ENCODE measurements around the gene DNAH7. TPM values are rescaled to one million over a fixed set of nuclear protein-coding genes. Genes with fewer than 3 reads are reported as not detected.

Gene DNAH7
- total and polyA plus RNA-seq, 10 of the 15 experiments (the other 5 are each of a cell fraction or from before 2014, with no cell fraction given): 0.05 to 0.61 (median 0.16) TPM

DNA sequence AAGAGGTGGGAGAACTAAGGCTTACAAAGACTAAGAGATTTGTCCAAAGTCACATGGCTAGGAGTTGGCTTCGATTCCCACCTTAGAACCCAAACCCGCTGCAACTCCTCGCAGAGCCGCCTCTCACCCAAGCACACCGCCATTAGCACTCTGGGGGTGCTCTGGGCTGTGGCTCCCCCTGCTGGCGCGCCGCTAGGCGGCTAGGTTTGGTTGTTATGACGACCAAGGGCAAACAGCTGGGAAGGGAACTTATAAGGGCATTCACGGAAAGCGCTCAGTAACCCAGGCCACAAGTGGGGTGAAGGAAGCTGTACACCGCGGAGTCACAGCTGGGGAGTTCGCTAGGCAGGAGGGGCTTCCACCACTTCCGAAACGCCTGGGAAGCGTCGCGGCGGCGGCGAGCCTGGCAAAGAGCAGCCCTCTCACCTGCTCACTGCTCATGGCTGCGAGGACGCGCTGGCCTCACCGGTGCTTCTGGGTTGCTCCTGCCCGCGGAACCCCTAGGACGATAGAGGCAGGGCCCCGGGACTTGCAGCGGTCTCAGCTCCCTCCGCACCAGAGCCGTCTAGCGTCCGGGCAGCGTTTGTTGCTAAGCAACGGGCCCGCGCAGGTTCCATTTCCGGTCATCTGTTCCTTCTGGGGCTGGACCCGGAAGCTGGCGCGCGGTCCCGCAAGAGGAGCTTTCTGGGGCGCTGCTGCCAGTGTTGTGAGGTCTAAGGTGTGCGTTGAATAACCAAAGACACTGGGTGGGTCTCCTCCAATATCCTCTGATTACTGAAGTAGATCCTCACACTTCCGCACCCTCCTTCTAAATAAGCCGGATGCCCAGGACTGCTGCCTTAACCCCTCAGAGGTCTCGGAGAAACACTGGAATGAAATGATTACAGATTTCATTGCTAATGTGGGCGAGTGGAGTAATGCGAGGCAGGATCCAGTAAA lies at the start of gene DNAH7 (continued):
- TF ChIP-seq, protein P1, sequence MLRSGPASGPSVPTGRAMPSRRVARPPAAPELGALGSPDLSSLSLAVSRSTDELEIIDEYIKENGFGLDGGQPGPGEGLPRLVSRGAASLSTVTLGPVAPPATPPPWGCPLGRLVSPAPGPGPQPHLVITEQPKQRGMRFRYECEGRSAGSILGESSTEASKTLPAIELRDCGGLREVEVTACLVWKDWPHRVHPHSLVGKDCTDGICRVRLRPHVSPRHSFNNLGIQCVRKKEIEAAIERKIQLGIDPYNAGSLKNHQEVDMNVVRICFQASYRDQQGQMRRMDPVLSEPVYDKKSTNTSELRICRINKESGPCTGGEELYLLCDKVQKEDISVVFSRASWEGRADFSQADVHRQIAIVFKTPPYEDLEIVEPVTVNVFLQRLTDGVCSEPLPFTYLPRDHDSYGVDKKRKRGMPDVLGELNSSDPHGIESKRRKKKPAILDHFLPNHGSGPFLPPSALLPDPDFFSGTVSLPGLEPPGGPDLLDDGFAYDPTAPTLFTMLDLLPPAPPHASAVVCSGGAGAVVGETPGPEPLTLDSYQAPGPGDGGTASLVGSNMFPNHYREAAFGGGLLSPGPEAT (IDR thresholded peaks at IDR 0.05; ENCODE audit: low read depth): 0 out of 2 replicates have a peak, but pooled peaks have one; percentile 30
- peak; percentile 82 for TF ChIP-seq IKZF1 (conservative IDR thresholded peaks at IDR 0.05)
- TF ChIP-seq STAT1 (conservative IDR thresholded peaks at IDR 0.05): peak; percentile 53; the same call in 1 of the 2 replicates
- TF ChIP-seq, protein P2, sequence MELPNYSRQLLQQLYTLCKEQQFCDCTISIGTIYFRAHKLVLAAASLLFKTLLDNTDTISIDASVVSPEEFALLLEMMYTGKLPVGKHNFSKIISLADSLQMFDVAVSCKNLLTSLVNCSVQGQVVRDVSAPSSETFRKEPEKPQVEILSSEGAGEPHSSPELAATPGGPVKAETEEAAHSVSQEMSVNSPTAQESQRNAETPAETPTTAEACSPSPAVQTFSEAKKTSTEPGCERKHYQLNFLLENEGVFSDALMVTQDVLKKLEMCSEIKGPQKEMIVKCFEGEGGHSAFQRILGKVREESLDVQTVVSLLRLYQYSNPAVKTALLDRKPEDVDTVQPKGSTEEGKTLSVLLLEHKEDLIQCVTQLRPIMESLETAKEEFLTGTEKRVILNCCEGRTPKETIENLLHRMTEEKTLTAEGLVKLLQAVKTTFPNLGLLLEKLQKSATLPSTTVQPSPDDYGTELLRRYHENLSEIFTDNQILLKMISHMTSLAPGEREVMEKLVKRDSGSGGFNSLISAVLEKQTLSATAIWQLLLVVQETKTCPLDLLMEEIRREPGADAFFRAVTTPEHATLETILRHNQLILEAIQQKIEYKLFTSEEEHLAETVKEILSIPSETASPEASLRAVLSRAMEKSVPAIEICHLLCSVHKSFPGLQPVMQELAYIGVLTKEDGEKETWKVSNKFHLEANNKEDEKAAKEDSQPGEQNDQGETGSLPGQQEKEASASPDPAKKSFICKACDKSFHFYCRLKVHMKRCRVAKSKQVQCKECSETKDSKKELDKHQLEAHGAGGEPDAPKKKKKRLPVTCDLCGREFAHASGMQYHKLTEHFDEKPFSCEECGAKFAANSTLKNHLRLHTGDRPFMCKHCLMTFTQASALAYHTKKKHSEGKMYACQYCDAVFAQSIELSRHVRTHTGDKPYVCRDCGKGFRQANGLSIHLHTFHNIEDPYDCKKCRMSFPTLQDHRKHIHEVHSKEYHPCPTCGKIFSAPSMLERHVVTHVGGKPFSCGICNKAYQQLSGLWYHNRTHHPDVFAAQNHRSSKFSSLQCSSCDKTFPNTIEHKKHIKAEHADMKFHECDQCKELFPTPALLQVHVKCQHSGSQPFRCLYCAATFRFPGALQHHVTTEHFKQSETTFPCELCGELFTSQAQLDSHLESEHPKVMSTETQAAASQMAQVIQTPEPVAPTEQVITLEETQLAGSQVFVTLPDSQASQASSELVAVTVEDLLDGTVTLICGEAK (IDR thresholded peaks at IDR 0.05; ENCODE audit: borderline replicate concordance): peak; percentile 84; the same call in 1 of the 2 replicates
- 0 out of 2 replicates have a peak, but pooled peaks have one; percentile 36 for TF ChIP-seq TAF1 (IDR thresholded peaks at IDR 0.05; ENCODE audit: borderline replicate concordance, low read depth, low read length)
- TF ChIP-seq FOXM1 (IDR thresholded peaks at IDR 0.05; ENCODE audit: low read depth, low read length): peak; percentile 56; the same call in 1 of the 2 replicates
- 0 out of 2 replicates have a peak, but pooled peaks have one; percentile 33 for TF ChIP-seq MEF2A (IDR thresholded peaks at IDR 0.05; ENCODE audit: insufficient read depth, low read depth, low read length)
- peak; percentile 22; the same call in 1 of the 2 replicates for TF ChIP-seq POLR2A (IDR thresholded peaks at IDR 0.05; ENCODE audit: low read depth, low read length)
- no peak for TF ChIP-seq KDM1A (IDR thresholded peaks at IDR 0.05; ENCODE audit: borderline replicate concordance)
- no peak for TF ChIP-seq SP1 (IDR thresholded peaks at IDR 0.05; ENCODE audit: low read depth, low read length)
- TF ChIP-seq, protein P3, sequence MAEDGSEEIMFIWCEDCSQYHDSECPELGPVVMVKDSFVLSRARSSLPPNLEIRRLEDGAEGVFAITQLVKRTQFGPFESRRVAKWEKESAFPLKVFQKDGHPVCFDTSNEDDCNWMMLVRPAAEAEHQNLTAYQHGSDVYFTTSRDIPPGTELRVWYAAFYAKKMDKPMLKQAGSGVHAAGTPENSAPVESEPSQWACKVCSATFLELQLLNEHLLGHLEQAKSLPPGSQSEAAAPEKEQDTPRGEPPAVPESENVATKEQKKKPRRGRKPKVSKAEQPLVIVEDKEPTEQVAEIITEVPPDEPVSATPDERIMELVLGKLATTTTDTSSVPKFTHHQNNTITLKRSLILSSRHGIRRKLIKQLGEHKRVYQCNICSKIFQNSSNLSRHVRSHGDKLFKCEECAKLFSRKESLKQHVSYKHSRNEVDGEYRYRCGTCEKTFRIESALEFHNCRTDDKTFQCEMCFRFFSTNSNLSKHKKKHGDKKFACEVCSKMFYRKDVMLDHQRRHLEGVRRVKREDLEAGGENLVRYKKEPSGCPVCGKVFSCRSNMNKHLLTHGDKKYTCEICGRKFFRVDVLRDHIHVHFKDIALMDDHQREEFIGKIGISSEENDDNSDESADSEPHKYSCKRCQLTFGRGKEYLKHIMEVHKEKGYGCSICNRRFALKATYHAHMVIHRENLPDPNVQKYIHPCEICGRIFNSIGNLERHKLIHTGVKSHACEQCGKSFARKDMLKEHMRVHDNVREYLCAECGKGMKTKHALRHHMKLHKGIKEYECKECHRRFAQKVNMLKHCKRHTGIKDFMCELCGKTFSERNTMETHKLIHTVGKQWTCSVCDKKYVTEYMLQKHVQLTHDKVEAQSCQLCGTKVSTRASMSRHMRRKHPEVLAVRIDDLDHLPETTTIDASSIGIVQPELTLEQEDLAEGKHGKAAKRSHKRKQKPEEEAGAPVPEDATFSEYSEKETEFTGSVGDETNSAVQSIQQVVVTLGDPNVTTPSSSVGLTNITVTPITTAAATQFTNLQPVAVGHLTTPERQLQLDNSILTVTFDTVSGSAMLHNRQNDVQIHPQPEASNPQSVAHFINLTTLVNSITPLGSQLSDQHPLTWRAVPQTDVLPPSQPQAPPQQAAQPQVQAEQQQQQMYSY (CRISPR knock-in tag; IDR thresholded peaks at IDR 0.05): no peak
- TF ChIP-seq, protein P4, sequence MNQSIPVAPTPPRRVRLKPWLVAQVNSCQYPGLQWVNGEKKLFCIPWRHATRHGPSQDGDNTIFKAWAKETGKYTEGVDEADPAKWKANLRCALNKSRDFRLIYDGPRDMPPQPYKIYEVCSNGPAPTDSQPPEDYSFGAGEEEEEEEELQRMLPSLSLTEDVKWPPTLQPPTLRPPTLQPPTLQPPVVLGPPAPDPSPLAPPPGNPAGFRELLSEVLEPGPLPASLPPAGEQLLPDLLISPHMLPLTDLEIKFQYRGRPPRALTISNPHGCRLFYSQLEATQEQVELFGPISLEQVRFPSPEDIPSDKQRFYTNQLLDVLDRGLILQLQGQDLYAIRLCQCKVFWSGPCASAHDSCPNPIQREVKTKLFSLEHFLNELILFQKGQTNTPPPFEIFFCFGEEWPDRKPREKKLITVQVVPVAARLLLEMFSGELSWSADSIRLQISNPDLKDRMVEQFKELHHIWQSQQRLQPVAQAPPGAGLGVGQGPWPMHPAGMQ (IDR thresholded peaks at IDR 0.05; ENCODE audit: borderline replicate concordance): no peak
